Effector CD8-positive, alpha-beta T cell (primary cell): ENCODE data around the gene TUBB8B.
"Not testable (repeated sequence)": the region's sequence is repeated elsewhere in the genome, so short reads cannot be mapped to it uniquely, and the experiment has no call there.

Experiments
- DNase-seq: peaks from one replicate; lab custom pipeline; 2025; lab: John Stamatoyannopoulos, UW

TUBB8B gene

GRCh38 chr18:12773-13172, 36.6 kb downstream of the TUBB8B start:
- DNase-seq = not testable (repeated sequence)

- not testable (repeated sequence) for DNase-seq
Observed at GRCh38 chr18:11383-12274, 37.8 kb downstream of the TUBB8B start.

GRCh38 chr18:10624-11184, 38.7 kb downstream of the TUBB8B start:
- not testable (repeated sequence) for DNase-seq

- not testable (repeated sequence) for DNase-seq
Observed at GRCh38 chr18:9937-10336, 39.5 kb downstream of the TUBB8B start.
